Fibroblast of lung (primary cell): ENCODE results near the gene ZNF862.

ENCODE experiments used
- EZH2 ChIP-seq: IDR thresholded peaks from 2 replicates; pipeline ENCODE4 v1.5.1; 2012; ENCODE audit warnings: low read length, control low read depth, mild to moderate bottlenecking; ENCODE audit errors: missing control alignments
- TF ChIP-seq, protein P1 (sequence below), 2 donors: IDR thresholded peaks in 1 of 2; conservative IDR thresholded peaks in 1 of 2; 1 replicate in 1 of 2; 2 replicates in 1 of 2; pipeline ENCODE4 v1.5.1; 2011 to 2012; ENCODE audit warnings: low read length in 2 of 2, control low read depth in 1 of 2, inconsistent platforms in 1 of 2, low read depth in 1 of 2, mild to moderate bottlenecking in 1 of 2

DNA sequence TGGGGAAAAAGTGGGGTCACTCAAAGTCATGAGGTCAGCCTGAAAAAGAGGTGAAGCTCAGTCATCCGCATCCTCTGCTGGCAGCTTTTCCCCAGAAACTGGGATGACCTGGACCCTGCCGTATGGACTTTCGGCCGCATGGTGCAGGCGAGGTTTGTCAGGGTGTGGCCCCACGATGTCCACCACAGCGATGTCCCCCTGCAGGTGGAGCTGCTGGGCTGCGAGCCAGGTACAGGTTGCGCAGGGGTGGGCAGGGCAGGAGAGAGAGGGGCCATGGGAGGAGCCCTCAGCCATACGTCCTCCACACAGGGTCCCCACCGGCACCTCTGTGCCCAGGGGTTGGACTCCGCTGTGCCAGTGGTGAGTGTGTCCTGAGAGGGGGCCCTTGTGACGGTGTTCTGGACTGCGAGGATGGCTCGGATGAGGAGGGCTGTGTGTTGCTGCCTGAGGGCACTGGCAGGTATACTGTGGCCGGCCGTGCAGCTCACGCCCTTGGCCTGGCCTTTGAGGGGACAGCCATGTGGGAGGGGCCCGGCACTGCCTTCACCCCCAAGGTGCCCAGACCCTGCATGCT lies 41.8 kb upstream of the ZNF862 start:
- TF ChIP-seq, protein P1, sequence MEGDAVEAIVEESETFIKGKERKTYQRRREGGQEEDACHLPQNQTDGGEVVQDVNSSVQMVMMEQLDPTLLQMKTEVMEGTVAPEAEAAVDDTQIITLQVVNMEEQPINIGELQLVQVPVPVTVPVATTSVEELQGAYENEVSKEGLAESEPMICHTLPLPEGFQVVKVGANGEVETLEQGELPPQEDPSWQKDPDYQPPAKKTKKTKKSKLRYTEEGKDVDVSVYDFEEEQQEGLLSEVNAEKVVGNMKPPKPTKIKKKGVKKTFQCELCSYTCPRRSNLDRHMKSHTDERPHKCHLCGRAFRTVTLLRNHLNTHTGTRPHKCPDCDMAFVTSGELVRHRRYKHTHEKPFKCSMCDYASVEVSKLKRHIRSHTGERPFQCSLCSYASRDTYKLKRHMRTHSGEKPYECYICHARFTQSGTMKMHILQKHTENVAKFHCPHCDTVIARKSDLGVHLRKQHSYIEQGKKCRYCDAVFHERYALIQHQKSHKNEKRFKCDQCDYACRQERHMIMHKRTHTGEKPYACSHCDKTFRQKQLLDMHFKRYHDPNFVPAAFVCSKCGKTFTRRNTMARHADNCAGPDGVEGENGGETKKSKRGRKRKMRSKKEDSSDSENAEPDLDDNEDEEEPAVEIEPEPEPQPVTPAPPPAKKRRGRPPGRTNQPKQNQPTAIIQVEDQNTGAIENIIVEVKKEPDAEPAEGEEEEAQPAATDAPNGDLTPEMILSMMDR (conservative IDR thresholded peaks at IDR 0.05 in 1 of 2, IDR thresholded peaks at IDR 0.05 in 1 of 2; ENCODE audit: low read depth in 1 of 2, low read length in 2 of 2), result no peak
- TF ChIP-seq EZH2, result no peak
